C4-2B (cell line): Measurements from ENCODE around the gene CCDC13.

Experiments
- H3K27ac ChIP-seq: fragments of 450-650 bp; 2 replicates; pipeline ENCODE4 v1.5.1; 2017
- ZFX ChIP-seq: fragments of 450-650 bp; IDR thresholded peaks from 2 replicates; pipeline ENCODE4 v1.6.1; 2017
- TF ChIP-seq, protein P1 (sequence below): fragments of 450-650 bp; conservative IDR thresholded peaks from 2 replicates; pipeline ENCODE4 v1.5.1; 2017; ENCODE audit warnings: mild to moderate bottlenecking

Gene CCDC13, protein sequence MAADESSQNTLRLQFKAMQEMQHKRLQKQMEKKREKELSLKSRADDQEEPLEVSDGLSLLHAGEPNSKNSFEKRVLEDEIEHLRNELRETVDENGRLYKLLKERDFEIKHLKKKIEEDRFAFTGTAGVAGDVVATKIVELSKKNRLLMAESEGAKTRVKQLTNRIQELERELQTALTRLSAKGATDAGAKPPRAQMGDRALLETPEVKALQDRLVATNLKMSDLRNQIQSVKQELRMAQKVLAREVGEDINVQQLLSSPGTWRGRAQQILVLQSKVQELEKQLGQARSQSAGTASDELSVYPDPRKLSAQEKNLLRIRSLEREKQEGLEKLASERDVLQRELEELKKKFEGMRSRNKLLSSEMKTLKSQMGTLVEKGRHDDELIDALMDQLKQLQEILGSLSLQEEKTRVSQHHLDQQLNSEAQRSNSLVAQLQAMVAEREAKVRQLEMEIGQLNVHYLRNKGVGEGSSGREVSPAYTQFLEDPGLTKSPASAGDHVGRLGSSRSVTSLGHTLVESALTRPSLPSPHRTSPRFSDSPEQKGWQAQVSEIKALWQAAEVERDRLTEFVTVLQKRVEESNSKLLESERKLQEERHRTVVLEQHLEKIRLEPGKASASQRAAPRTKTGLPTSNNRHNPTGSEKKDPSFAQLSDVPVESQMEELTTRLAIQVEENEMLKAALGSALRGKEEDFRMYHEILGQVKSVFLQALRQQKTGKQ

DNA sequence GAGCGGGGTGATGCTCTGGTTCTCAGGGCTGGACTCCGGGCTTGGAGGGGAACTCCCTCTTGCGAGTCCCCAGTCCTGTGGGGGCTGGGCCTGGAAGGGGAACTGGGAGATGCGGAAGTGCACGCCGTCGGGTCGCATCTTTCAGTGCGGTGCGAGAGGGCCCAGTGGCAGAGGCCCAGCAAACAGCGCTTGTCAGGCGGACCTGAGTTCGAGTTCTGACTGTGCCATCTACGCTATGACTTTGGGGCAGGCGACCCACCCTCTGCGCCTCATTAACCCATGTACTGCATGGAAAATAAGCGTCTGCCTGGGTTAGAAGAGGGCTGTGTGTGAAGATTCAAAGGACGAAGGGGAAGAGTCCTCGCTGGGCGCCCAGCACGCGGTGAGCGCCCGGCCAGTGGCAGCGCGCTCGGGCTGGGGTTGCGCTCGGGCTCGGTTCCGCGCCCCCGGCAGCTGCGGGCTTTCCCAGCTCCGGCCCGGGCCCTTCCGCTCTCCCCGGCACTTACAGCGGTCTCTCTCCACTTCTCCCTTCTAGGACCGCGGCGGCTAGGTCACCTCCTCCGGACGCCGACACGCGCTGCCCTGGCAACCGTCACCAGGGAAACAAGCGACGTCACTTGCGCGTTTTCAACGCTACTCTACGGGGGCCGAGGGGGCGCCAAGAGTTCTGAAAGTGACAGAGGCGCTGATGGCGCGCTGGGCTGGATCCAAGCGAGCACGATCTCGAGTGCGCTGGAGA lies at the start of gene CCDC13:
CCDC13 (minus strand) TSS at position 584 of the 739 bp plus-strand sequence. CDS start 14,908 bp downstream, outside the sequence.
- no peak for TF ChIP-seq ZFX
- TF ChIP-seq, protein P1, sequence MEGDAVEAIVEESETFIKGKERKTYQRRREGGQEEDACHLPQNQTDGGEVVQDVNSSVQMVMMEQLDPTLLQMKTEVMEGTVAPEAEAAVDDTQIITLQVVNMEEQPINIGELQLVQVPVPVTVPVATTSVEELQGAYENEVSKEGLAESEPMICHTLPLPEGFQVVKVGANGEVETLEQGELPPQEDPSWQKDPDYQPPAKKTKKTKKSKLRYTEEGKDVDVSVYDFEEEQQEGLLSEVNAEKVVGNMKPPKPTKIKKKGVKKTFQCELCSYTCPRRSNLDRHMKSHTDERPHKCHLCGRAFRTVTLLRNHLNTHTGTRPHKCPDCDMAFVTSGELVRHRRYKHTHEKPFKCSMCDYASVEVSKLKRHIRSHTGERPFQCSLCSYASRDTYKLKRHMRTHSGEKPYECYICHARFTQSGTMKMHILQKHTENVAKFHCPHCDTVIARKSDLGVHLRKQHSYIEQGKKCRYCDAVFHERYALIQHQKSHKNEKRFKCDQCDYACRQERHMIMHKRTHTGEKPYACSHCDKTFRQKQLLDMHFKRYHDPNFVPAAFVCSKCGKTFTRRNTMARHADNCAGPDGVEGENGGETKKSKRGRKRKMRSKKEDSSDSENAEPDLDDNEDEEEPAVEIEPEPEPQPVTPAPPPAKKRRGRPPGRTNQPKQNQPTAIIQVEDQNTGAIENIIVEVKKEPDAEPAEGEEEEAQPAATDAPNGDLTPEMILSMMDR, result no peak
- no peak within 1 kb of the TSS for H3K27ac ChIP-seq

DNA sequence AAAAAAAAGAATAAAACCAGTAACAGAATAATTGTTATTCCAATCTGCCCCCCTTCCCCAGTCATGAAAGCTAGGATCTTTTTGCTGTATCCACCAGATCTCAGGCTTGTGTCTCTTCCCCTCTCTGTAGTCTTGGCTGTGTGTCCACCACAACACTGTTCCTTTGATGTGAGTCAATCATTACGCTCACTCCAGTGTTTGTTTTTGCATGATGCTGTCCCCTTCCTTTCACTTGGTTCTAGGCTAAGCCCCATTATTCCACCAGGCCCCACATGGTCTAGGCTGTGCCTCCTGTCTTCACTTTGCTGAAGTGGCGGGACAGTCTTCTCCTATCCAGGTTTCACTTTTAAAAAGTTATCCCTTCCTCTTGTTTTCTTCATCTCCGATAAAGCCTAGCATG lies 49.8 kb upstream of the CCDC13 start:
- no peak for TF ChIP-seq ZFX
- TF ChIP-seq, protein P1, result no peak
- no peak overlapping the region for H3K27ac ChIP-seq

DNA sequence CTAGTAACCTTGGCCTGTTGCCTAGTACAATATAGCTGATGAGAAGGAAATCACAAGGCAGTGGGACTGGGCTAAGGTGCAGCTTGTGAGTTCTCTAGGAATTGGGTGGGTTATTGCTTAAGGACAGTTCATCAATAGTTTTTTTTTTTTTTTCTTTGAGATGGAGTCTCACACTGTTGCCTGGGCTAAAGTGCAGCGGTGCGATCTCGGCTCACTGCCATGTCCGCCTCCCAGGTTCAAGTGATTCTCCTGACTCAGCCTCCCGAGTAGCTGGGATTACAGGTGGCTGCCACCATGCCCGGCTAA lies 47.6 kb upstream of the CCDC13 start:
- no peak for TF ChIP-seq ZFX
- TF ChIP-seq, protein P1, result no peak
- peak overlapping the region; percentile 51 for H3K27ac ChIP-seq

DNA sequence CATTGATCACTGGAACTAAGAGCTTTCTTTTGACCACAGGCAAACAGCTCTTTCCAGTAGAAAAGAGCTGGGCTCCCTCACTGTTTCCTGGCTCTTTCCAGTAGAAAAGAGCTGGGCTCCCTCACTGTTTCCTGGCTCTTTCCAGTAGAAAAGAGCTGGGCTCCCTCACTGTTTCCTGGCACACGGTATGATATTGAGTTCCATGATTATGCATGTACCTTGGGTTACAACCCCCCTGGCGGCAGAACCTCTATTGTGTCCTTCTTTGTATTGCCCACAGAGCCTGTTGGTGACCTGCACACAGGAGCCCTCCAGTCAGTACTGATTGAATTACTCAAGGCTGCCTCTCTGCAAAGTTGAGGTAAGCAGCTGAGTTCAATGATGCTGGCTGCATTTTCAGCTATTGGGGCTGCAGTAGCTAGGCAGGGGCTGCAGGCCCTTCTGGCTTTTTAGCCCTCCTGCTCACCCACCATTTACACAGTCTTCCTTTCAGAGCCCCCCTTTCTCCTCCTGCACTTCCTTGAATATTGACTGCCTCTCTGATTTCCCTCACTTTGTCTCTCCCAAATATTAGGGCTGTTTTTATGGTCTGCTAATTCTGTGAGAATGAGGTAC lies 46.4 kb upstream of the CCDC13 start:
- no peak for TF ChIP-seq ZFX
- TF ChIP-seq, protein P1, result no peak
- H3K27ac ChIP-seq, result peak overlapping the region; percentile 34

DNA sequence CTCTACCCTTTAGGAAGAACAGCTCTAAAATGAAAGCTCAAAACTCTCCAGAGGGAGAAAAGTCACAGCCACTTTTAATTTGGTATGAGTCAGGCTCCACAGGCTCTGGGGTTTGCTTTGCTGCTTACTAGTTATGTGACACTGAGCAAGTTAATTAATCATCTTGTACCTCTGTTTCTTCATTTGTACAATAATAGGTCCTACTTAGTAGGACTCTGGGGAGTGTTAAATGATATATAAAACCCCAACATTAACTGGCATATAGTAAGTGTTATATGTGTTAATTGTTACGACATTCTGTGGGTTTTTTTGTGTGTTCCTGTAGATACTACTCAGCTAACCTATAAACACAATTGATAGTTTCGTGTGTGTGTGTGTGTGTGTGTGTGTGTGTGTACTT lies 42.8 kb upstream of the CCDC13 start:
- no peak overlapping the region for H3K27ac ChIP-seq

DNA sequence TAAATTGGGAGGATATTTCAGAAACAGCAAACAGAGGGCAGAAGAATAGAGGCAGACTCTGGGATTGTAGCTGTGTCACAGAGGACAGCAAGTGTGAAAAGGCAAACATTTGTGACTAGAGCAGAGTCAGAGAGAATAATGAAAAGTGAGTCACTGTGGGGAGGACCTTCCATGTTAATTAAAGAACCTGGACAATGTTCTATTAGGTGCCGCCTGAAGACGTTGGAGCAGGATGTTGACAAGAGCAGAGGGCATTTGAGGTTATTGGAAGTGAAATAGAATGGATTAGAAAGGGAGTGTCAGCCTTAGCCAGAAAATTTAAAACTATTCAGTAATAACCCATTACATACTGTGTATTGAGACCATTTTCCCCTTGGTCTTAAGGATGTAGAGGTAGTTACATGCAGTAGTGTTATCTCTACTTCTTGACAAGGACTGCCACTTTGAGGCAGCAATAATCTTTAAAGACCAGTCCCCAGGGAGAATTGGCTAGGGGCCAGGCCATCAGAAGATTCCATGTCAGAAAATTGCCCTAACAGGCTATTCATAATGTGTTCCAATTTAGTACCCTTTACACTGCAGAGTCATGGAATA lies 42.0 kb upstream of the CCDC13 start:
- no peak overlapping the region for H3K27ac ChIP-seq
- no peak for TF ChIP-seq ZFX
- TF ChIP-seq, protein P1, result no peak

More for the DNA sequence above, 42.8 kb upstream of the CCDC13 start:
- TF ChIP-seq ZFX, result no peak
- TF ChIP-seq, protein P1, result no peak
